ENCODE data around the gene NEB. TPM values are rescaled to one million over a fixed set of nuclear protein-coding genes. Genes with fewer than 3 reads are reported as not detected.

NEB gene
- total and polyA plus RNA-seq, 7 experiments from 2014 or later = 0.14 to 1.9 (median 0.75) TPM

- H3K36me3 ChIP-seq (ENCODE audit: control insufficient read depth in 2 of 3, insufficient read depth in 3 of 3, low read length in 3 of 3) = peaks cover 8 to 54% (median 16%) of the 10 kb centered on the region in 3 experiments
- H3K36me3 Mint-ChIP-seq = peaks cover 28 to 80% (median 63%) of the 10 kb centered on the region in 5 donors
- no peak overlapping the region for H3K27ac Mint-ChIP-seq
- H3K4me1 Mint-ChIP-seq = peaks cover 0 to 22% (median 5%) of the 10 kb centered on the region in 7 donors
- ChIA-PET POLR2A (no interaction called here), CTCF (interaction anchor here (0.6 kb wide), 1 partner anchor 32 kb away, joined by 3 read pairs; no protein-coding TSS in a partner anchor)
- no peak overlapping the region for H3K4me3 ChIP-seq (ENCODE audit: low read length)
- H3K4me3 Mint-ChIP-seq = no peak overlapping the region
- no peaks in the 10 kb centered on the region for H3K4me1 ChIP-seq (ENCODE audit: control insufficient read depth in 2 of 2, insufficient read depth in 2 of 2, low read length in 2 of 2)
- H3K9me3 Mint-ChIP-seq = peaks cover 0 to 5% (median 0%) of the 10 kb centered on the region in 11 donors
- H3K27ac ChIP-seq (ENCODE audit: low read depth, low read length) = no peak overlapping the region
- no peak for DNase-seq
- intact Hi-C loops (cut with micrococcal nuclease) = no loop called here
- no peak for ATAC-seq
- no peaks in the 10 kb centered on the region for H3K9me3 ChIP-seq (ENCODE audit: control insufficient read depth in 2 of 3, low read length in 3 of 3)
- no peaks in the 10 kb centered on the region for H3K27me3 Mint-ChIP-seq
- H3K27me3 ChIP-seq (ENCODE audit: control insufficient read depth in 2 of 2, insufficient read depth in 2 of 2, low read length in 2 of 2) = no peaks in the 10 kb centered on the region
These were observed 263.7 kb downstream of the NEB start for GRCh38 chr2:151470556-151470955.

DNA sequence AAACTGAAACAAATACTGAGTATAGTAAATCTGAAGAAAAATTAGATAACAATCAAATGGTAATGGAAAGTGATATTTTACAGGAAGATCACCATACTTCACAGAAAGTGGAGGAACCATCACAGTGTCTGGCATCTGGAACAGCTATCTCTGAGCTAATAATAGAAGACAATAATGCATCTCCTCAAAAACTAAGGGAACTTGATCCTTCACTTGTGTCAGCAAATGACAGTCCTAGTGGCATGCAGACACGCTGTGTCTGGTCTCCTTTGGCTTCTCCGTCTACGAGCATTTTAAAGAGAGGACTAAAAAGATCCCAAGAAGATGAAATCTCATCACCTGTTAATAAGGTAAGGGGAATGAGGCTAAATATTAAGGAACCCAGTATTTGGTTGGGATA is 268.5 kb downstream of the NEB start:
- H3K36me3 ChIP-seq (ENCODE audit: control insufficient read depth in 2 of 3, insufficient read depth in 3 of 3, low read length in 3 of 3) = peaks cover 24 to 75% (median 24%) of the 10 kb centered on the region in 3 experiments
- H3K4me3 Mint-ChIP-seq = no peak overlapping the region
- H3K27ac Mint-ChIP-seq = no peak overlapping the region

GRCh38 chr2:151459358-151459757 is 274.9 kb downstream of the NEB start:
- DNase-seq = no peak
- peaks cover 10 to 60% (median 26%) of the 10 kb centered on the region in 3 experiments for H3K36me3 ChIP-seq (ENCODE audit: control insufficient read depth in 2 of 3, insufficient read depth in 3 of 3, low read length in 3 of 3)
- Mint-ChIP-seq H3K4me3 (no peak overlapping the region), H3K36me3 (peaks cover 24 to 58% (median 53%) of the 10 kb centered on the region in 5 donors), H3K27me3 (no peaks in the 10 kb centered on the region), H3K27ac (no peak overlapping the region), H3K4me1 (peaks cover 0 to 3% (median 0%) of the 10 kb centered on the region in 7 donors), H3K9me3 (peaks cover 0 to 1% (median 0%) of the 10 kb centered on the region in 11 donors)
- no peak overlapping the region for H3K4me3 ChIP-seq (ENCODE audit: low read length)
- ChIA-PET POLR2A (interaction anchor here (0.5 kb wide), 1 partner anchor 1254 kb away, joined by 4 read pairs; no protein-coding TSS in a partner anchor), CTCF (no interaction called here)
- no peaks in the 10 kb centered on the region for H3K9me3 ChIP-seq (ENCODE audit: control insufficient read depth in 2 of 3, low read length in 3 of 3)
- intact Hi-C loops (cut with micrococcal nuclease) = no loop called here
- no peaks in the 10 kb centered on the region for H3K27me3 ChIP-seq (ENCODE audit: control insufficient read depth in 2 of 2, insufficient read depth in 2 of 2, low read length in 2 of 2)
- no peak overlapping the region for H3K27ac ChIP-seq (ENCODE audit: low read depth, low read length)
- no peaks in the 10 kb centered on the region for H3K4me1 ChIP-seq (ENCODE audit: control insufficient read depth in 2 of 2, insufficient read depth in 2 of 2, low read length in 2 of 2)
- ATAC-seq = no peak

More for the DNA sequence above, 268.5 kb downstream of the NEB start:
- no peaks in the 10 kb centered on the region for H3K4me1 ChIP-seq (ENCODE audit: control insufficient read depth in 2 of 2, insufficient read depth in 2 of 2, low read length in 2 of 2)
- no peak for ATAC-seq
- H3K4me3 ChIP-seq (ENCODE audit: low read length) = no peak overlapping the region
- Mint-ChIP-seq H3K36me3 (peaks cover 52 to 82% (median 70%) of the 10 kb centered on the region in 5 donors), H3K27me3 (no peaks in the 10 kb centered on the region), H3K9me3 (peaks cover 0 to 1% (median 0%) of the 10 kb centered on the region in 11 donors), H3K4me1 (peaks cover 0 to 20% (median under 1%) of the 10 kb centered on the region in 7 donors)
- ChIA-PET CTCF (no interaction called here), POLR2A (no interaction called here)
- no peak overlapping the region for H3K27ac ChIP-seq (ENCODE audit: low read depth, low read length)
- intact Hi-C loops (cut with micrococcal nuclease) = loop anchor here in 1 of 2 donors (10.0 kb wide), 1 partner anchor 1199 kb away; no protein-coding TSS in a partner anchor
- no peaks in the 10 kb centered on the region for H3K9me3 ChIP-seq (ENCODE audit: control insufficient read depth in 2 of 3, low read length in 3 of 3)
- no peak for DNase-seq
- no peaks in the 10 kb centered on the region for H3K27me3 ChIP-seq (ENCODE audit: control insufficient read depth in 2 of 2, insufficient read depth in 2 of 2, low read length in 2 of 2)

GRCh38 chr2:151439127-151439526 is 295.1 kb downstream of the NEB start:
- no peaks in the 10 kb centered on the region for H3K4me1 ChIP-seq (ENCODE audit: control insufficient read depth in 2 of 2, insufficient read depth in 2 of 2, low read length in 2 of 2)
- no peak for ATAC-seq
- CTCF ChIA-PET = interaction anchor here (0.6 to 1.0 kb wide), 5 partner anchors 10 to 1841 kb away, joined by 3 read pairs; partner anchors contain the start of gene NMI

DNA sequence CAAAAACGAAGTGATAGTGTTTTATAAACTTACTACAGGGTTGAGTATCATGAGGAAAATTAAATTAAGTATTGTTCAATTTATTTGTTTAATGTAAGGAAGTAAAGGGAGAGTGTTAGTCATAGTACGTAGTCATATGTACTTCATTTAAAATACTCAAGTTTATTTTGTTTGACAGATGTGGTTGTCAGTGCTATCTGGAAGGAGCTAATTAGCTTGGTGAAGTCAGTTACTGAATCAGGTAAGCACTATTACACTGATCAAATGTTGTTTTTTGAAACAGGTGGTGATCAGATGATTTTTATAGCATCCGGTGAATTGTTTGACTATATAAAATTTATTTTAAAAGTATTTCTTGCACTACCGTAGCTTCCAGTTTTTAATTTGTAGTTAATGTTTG is 295.8 kb downstream of the NEB start:
- Mint-ChIP-seq H3K4me3 (no peak overlapping the region), H3K36me3 (peaks cover 0 to 49% (median 18%) of the 10 kb centered on the region in 5 donors), H3K27ac (peak overlapping the region in 2 of 9 donors; percentile 40 to 59), H3K9me3 (no peaks in the 10 kb centered on the region), H3K27me3 (no peaks in the 10 kb centered on the region), H3K4me1 (peaks cover 6 to 14% (median 12%) of the 10 kb centered on the region in 7 donors)
- no peaks in the 10 kb centered on the region for H3K9me3 ChIP-seq (ENCODE audit: control insufficient read depth in 2 of 3, low read length in 3 of 3)
- ATAC-seq (no peak), DNase-seq (no peak)
- H3K27ac ChIP-seq (ENCODE audit: low read depth, low read length) = no peak overlapping the region
- POLR2A ChIA-PET = no interaction called here
- H3K27me3 ChIP-seq (ENCODE audit: control insufficient read depth in 2 of 2, insufficient read depth in 2 of 2, low read length in 2 of 2) = no peaks in the 10 kb centered on the region
- peaks cover 12 to 72% (median 25%) of the 10 kb centered on the region in 3 experiments for H3K36me3 ChIP-seq (ENCODE audit: control insufficient read depth in 2 of 3, insufficient read depth in 3 of 3, low read length in 3 of 3)
- H3K4me1 ChIP-seq (ENCODE audit: control insufficient read depth in 2 of 2, insufficient read depth in 2 of 2, low read length in 2 of 2) = no peaks in the 10 kb centered on the region
- CTCF ChIA-PET = interaction anchor here (0.6 to 1.0 kb wide), 3 partner anchors 40 to 270 kb away, joined by 3 read pairs; partner anchors contain the start of gene NMI
- H3K4me3 ChIP-seq (ENCODE audit: low read length) = no peak overlapping the region
- intact Hi-C loops (cut with micrococcal nuclease) = no loop called here

More at GRCh38 chr2:151439127-151439526, 295.1 kb downstream of the NEB start:
- H3K27ac Mint-ChIP-seq = peak overlapping the region in 1 of 9 donors; percentile 40
- H3K36me3 Mint-ChIP-seq = peaks cover 0 to 52% (median 21%) of the 10 kb centered on the region in 5 donors
- no peaks in the 10 kb centered on the region for H3K27me3 ChIP-seq (ENCODE audit: control insufficient read depth in 2 of 2, insufficient read depth in 2 of 2, low read length in 2 of 2)
- DNase-seq = no peak
- no peaks in the 10 kb centered on the region for H3K27me3 Mint-ChIP-seq
- no peak overlapping the region for H3K4me3 Mint-ChIP-seq
- H3K4me1 Mint-ChIP-seq = peaks cover 6 to 14% (median 12%) of the 10 kb centered on the region in 7 donors
- peaks cover 12 to 74% (median 31%) of the 10 kb centered on the region in 3 experiments for H3K36me3 ChIP-seq (ENCODE audit: control insufficient read depth in 2 of 3, insufficient read depth in 3 of 3, low read length in 3 of 3)
- intact Hi-C loops (cut with micrococcal nuclease) = no loop called here
- no peaks in the 10 kb centered on the region for H3K9me3 ChIP-seq (ENCODE audit: control insufficient read depth in 2 of 3, low read length in 3 of 3)
- POLR2A ChIA-PET = interaction anchor here (0.6 kb wide), 1 partner anchor 179 kb away, joined by 3 read pairs; no protein-coding TSS in a partner anchor
- no peak overlapping the region for H3K27ac ChIP-seq (ENCODE audit: low read depth, low read length)
- H3K9me3 Mint-ChIP-seq = no peaks in the 10 kb centered on the region
- H3K4me3 ChIP-seq (ENCODE audit: low read length) = no peak overlapping the region

GRCh38 chr2:151437630-151438029 is 296.6 kb downstream of the NEB start:
- POLR2A ChIA-PET = interaction anchor here (1.6 kb wide), 1 partner anchor 176 kb away, joined by 4 read pairs; the partner anchor contains the start of gene RBM43
- peak overlapping the region in 8 of 9 donors; percentile 30 to 81 (median 60) for H3K27ac Mint-ChIP-seq

More at GRCh38 chr2:151437630-151438029, 296.6 kb downstream of the NEB start:
- H3K4me1 ChIP-seq (ENCODE audit: control insufficient read depth in 2 of 2, insufficient read depth in 2 of 2, low read length in 2 of 2) = no peaks in the 10 kb centered on the region
- peaks cover 0 to 47% (median 19%) of the 10 kb centered on the region in 5 donors for H3K36me3 Mint-ChIP-seq
- CTCF ChIA-PET = interaction anchor here (1.0 to 1.4 kb wide), 4 partner anchors 10 to 1839 kb away, joined by 3 to 4 read pairs (median 4); no protein-coding TSS in a partner anchor
- H3K4me1 Mint-ChIP-seq = peaks cover 6 to 14% (median 12%) of the 10 kb centered on the region in 7 donors
- ATAC-seq (peak; percentile 74), DNase-seq (peak in 5 of 9 donors; percentile 24 to 40 (median 32))
- no peaks in the 10 kb centered on the region for H3K9me3 Mint-ChIP-seq
- intact Hi-C loops (cut with micrococcal nuclease) = loop anchor here (1.0 to 2.0 kb wide), 5 partner anchors 15 to 1840 kb away; partner anchors contain the start of genes NMI (in 2 of the 2) and RBM43 (in 2 of the 2)
- no peaks in the 10 kb centered on the region for H3K27me3 Mint-ChIP-seq
- H3K4me3 Mint-ChIP-seq = no peak overlapping the region
- no peak overlapping the region for H3K4me3 ChIP-seq (ENCODE audit: low read length)
- no peak overlapping the region for H3K27ac ChIP-seq (ENCODE audit: low read depth, low read length)
- H3K36me3 ChIP-seq (ENCODE audit: control insufficient read depth in 2 of 3, insufficient read depth in 3 of 3, low read length in 3 of 3) = peaks cover 12 to 73% (median 23%) of the 10 kb centered on the region in 3 experiments
- no peaks in the 10 kb centered on the region for H3K9me3 ChIP-seq (ENCODE audit: control insufficient read depth in 2 of 3, low read length in 3 of 3)
- H3K27me3 ChIP-seq (ENCODE audit: control insufficient read depth in 2 of 2, insufficient read depth in 2 of 2, low read length in 2 of 2) = no peaks in the 10 kb centered on the region

Measured in naive thymus-derived CD4-positive, alpha-beta T cell (primary cell).